Keratinocyte (primary cell): ENCODE data around the gene ZBTB34. TPM values are rescaled to one million over a fixed set of nuclear protein-coding genes. Genes with fewer than 3 reads are reported as not detected.

ENCODE experiments used
- DNase-seq: peaks from one replicate; pipeline ENCODE4 v3.0.0-alpha.2; 2011; ENCODE audit warnings: low read depth, missing footprints, low spot score
- FAIRE-seq: peaks from 2 replicates; lab custom pipeline; 2011; peaks lifted over from hg19 to GRCh38; lab: Jason Lieb, UNC
- H2AFZ ChIP-seq: 2 replicates; pipeline ENCODE4 v1.6.0; 2012; ENCODE audit warnings: low read length, control low read depth, inconsistent platforms; ENCODE audit not compliant: control insufficient read depth
- H3K27ac ChIP-seq: 2 replicates; pipeline ENCODE4 v1.5.1; 2011; ENCODE audit warnings: low read length; ENCODE audit not compliant: control insufficient read depth, insufficient read depth
- H3K27me3 ChIP-seq: 3 replicates; pipeline ENCODE4 v1.6.0; 2011; ENCODE audit warnings: low read length; ENCODE audit not compliant: control insufficient read depth, insufficient read depth; ENCODE audit errors: extremely low read depth
- H3K36me3 ChIP-seq, 2 experiments: 2 replicates in 1 of 2; 3 replicates in 1 of 2; pipeline ENCODE4 v1.5.1; 2011; ENCODE audit warnings: low read length in 2 of 2, mild to moderate bottlenecking in 1 of 2; ENCODE audit not compliant: control insufficient read depth in 2 of 2, insufficient read depth in 2 of 2; ENCODE audit errors: extremely low read depth in 1 of 2
- H3K4me1 ChIP-seq: 3 replicates; pipeline ENCODE4 v1.5.1; 2011; ENCODE audit warnings: low read length; ENCODE audit not compliant: control insufficient read depth, insufficient read depth; ENCODE audit errors: extremely low read depth
- H3K4me2 ChIP-seq: 3 replicates; pipeline ENCODE4 v1.6.0; 2011; ENCODE audit warnings: low read depth, low read length; ENCODE audit not compliant: control insufficient read depth, insufficient read depth; ENCODE audit errors: extremely low read depth
- H3K4me3 ChIP-seq, 3 experiments: fragments of 200-600 bp in 1 of 3; sonication (generic) in 1 of 3; 2 replicates in 2 of 3; 3 replicates in 1 of 3; pipeline ENCODE4 v1.5.1; 2011 to 2016; ENCODE audit warnings: low read length in 3 of 3, mild to moderate bottlenecking in 3 of 3, control low read depth in 2 of 3, inconsistent platforms in 1 of 3, low read depth in 1 of 3, mixed read lengths in 1 of 3, mixed run types in 1 of 3, moderate library complexity in 1 of 3; ENCODE audit not compliant: control insufficient read depth in 2 of 3, insufficient read depth in 2 of 3; ENCODE audit errors: extremely low read depth in 1 of 3
- H3K79me2 ChIP-seq: 2 replicates; pipeline ENCODE4 v1.6.0; 2012; ENCODE audit warnings: low read length; ENCODE audit not compliant: control insufficient read depth, insufficient read depth
- H3K9ac ChIP-seq: 3 replicates; pipeline ENCODE4 v1.6.0; 2011; ENCODE audit warnings: low read length; ENCODE audit not compliant: control insufficient read depth, insufficient read depth; ENCODE audit errors: extremely low read depth
- H3K9me1 ChIP-seq: 3 replicates; pipeline ENCODE4 v1.6.0; 2011; ENCODE audit warnings: low read length; ENCODE audit not compliant: control insufficient read depth, insufficient read depth; ENCODE audit errors: extremely low read depth
- H3K9me3 ChIP-seq: 2 replicates; pipeline ENCODE4 v1.5.1; 2012; ENCODE audit warnings: low read depth, low read length; ENCODE audit not compliant: control insufficient read depth
- H4K20me1 ChIP-seq: 3 replicates; pipeline ENCODE4 v1.6.0; 2011; ENCODE audit warnings: low read length; ENCODE audit not compliant: control insufficient read depth, insufficient read depth; ENCODE audit errors: extremely low read depth
- EZH2 ChIP-seq: IDR thresholded peaks from one replicate; pipeline ENCODE4 v1.6.1; 2012; ENCODE audit warnings: inconsistent platforms, mild to moderate bottlenecking, low read length, moderate library complexity
- dilution Hi-C: fragments of 300-500 bp; cut with MboI; formaldehyde crosslinking; loops from one replicate; pipeline ENCODE4 v1.7.0; 2020; ENCODE audit warnings: low sequenced_read_pairs; ENCODE audit not compliant: extremely low pct_ligation_motif_present
- polyA plus RNA-seq, 5 experiments: library from polyadenylated mRNA; depleted of rRNA in 3 of 5; stranded (reverse) in 3 of 5; stranded (forward) in 1 of 5; unstranded in 1 of 5; fragments of >200 nt; gene quantifications; 1 replicate in 1 of 5; 2 replicates in 3 of 5; 3 replicates in 1 of 5; pipeline versions ENCODE4 v1.2.1 to v1.2.3, GENCODE V29; 2011 to 2012; ENCODE audit warnings: missing spikeins in 2 of 5, low read depth in 1 of 5, low replicate concordance in 1 of 5
- TF ChIP-seq, protein P1 (sequence below), 3 experiments: IDR thresholded peaks in 1 of 3; conservative IDR thresholded peaks in 1 of 3; optimal IDR thresholded peaks in 1 of 3; 2 replicates in 2 of 3; 3 replicates in 1 of 3; pipeline versions ENCODE3 to v1.5.1; 2011; ENCODE audit warnings: low read length in 3 of 3, mild to moderate bottlenecking in 3 of 3, moderate library complexity in 2 of 3, control low read depth in 1 of 3, inconsistent platforms in 1 of 3; ENCODE audit not compliant: insufficient read depth in 2 of 3; ENCODE audit errors: extremely low read depth in 1 of 3

The ZBTB34 gene
- polyA plus RNA-seq, 1 donor (not counting 4 experiments of a cell fraction or from before 2014, with no cell fraction given), result 6.4 TPM

DNA sequence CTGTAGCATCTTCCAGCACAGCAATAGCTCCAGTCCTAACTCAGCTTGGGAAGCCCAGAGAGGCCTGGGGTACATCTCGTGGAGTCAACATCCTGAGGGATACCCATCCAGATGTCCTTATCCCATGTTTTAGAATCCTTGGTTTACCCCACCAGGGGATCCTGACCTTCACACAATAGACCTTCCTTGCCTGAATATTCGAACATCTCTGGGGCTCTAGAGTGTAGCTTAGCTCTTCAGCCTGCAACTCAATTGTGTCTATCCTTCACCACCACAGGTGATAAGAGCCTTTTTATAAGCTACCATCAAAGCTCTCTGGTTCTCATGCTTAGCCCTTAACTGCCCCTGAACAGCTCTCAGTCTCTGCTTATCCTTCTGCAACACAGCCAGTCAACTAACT is 46.6 kb downstream of the ZBTB34 start:
- dilution Hi-C loops, result no loop called here
- Histone ChIP-seq H3K27ac (no peak overlapping the region), H2AFZ (no peak overlapping the region), H3K9me1 (no peaks in the 10 kb centered on the region), H3K4me1 (no peaks in the 10 kb centered on the region), H3K9ac (no peak overlapping the region), H3K4me3 (no peak overlapping the region), H3K36me3 (no peaks in the 10 kb centered on the region), H3K79me2 (no peaks in the 10 kb centered on the region), H3K9me3 (no peaks in the 10 kb centered on the region), H3K4me2 (no peak overlapping the region), H3K27me3 (no peaks in the 10 kb centered on the region), H4K20me1 (no peaks in the 10 kb centered on the region)
- no peak for TF ChIP-seq EZH2
- TF ChIP-seq, protein P1, sequence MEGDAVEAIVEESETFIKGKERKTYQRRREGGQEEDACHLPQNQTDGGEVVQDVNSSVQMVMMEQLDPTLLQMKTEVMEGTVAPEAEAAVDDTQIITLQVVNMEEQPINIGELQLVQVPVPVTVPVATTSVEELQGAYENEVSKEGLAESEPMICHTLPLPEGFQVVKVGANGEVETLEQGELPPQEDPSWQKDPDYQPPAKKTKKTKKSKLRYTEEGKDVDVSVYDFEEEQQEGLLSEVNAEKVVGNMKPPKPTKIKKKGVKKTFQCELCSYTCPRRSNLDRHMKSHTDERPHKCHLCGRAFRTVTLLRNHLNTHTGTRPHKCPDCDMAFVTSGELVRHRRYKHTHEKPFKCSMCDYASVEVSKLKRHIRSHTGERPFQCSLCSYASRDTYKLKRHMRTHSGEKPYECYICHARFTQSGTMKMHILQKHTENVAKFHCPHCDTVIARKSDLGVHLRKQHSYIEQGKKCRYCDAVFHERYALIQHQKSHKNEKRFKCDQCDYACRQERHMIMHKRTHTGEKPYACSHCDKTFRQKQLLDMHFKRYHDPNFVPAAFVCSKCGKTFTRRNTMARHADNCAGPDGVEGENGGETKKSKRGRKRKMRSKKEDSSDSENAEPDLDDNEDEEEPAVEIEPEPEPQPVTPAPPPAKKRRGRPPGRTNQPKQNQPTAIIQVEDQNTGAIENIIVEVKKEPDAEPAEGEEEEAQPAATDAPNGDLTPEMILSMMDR (optimal IDR thresholded peaks at IDR 0.05 in 1 of 3, IDR thresholded peaks at IDR 0.05 in 1 of 3, conservative IDR thresholded peaks at IDR 0.05 in 1 of 3; ENCODE audit: extremely low read depth in 1 of 3, insufficient read depth in 2 of 3, low read length in 3 of 3), result no peak
- DNase-seq (no peak), FAIRE-seq (no peak)

DNA sequence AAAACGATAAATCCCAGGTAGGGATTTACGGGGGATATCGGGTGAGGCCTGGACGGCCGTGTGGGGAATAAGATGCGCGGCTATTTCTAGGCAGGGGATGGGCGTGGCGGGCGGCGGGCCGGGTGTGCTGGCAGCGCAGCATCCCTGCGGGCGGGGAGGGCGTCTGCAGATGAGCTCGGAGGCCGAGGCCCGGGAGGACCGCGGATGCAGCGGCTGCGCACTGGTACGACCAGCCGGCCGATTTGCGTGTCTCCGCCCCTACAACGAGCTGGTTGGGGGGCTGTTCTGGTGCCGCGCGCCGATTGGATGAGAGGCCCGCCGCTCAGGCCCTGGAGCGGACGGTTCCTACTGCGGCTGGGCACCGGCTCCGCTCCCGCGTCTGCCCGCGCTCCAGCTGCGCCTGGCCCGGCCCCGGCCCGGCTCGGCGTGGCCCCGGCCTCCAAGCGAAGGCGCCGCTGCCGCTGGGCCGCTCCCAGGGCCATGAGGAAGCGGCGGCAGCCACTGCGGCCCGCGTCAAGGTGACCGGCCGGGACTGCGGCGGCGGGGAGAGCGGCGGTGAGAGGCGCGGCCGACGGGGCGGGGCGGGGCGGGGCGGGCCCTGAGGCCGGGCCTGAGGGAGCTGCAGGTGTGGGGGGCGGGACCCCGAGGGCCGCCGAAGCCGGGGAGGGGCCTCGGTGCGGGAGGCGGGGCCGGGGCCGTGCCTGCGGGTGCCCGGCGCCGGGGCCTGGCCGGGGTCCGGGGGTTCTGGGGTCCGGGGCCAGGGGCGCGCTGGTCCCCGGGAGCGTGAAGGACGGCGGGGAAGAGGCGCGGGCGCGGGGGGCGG is 54.2 kb downstream of the ZBTB34 start, which contains the start of gene RALGPS1:
Gene RALGPS1, plus strand, starts transcription at position 325 of the 823 bp plus-strand sequence. CDS start 47,508 bp downstream, outside the sequence.
- peak within 1 kb of the TSS; percentile 26 for H2AFZ ChIP-seq
- no peak for FAIRE-seq
- dilution Hi-C loops, result no loop called here
- H3K4me1 ChIP-seq, result peaks cover 12% of the 10 kb centered on the region
- no peaks in the 10 kb centered on the region for H3K79me2 ChIP-seq
- no peak within 1 kb of the TSS for H3K27ac ChIP-seq
- H3K4me2 ChIP-seq, result peak within 1 kb of the TSS; percentile 63
- no peaks in the 10 kb centered on the region for H3K9me3 ChIP-seq
- H3K9me1 ChIP-seq, result no peaks in the 10 kb centered on the region
- TF ChIP-seq, protein P1 (optimal IDR thresholded peaks at IDR 0.05 in 1 of 3, IDR thresholded peaks at IDR 0.05 in 1 of 3, conservative IDR thresholded peaks at IDR 0.05 in 1 of 3; ENCODE audit: extremely low read depth in 1 of 3, insufficient read depth in 2 of 3, low read length in 3 of 3), result no peak
- no peak for TF ChIP-seq EZH2
- DNase-seq, result peak; percentile 61
- no peak within 1 kb of the TSS for H3K9ac ChIP-seq
- H3K4me3 ChIP-seq, result peak within 1 kb of the TSS; percentile 15 to 56 (median 38)
- H3K36me3 ChIP-seq, result no peaks in the 10 kb centered on the region
- peaks cover under 1% of the 10 kb centered on the region for H3K27me3 ChIP-seq
- no peaks in the 10 kb centered on the region for H4K20me1 ChIP-seq
